Tibial artery (tissue), 4 donors: ENCODE data around the gene NOC4L.

ENCODE experiments used
- DNase-seq, 2 donors: peaks; one replicate each; pipeline ENCODE4 v3.0.0-alpha.2; 2019
- H3K27ac ChIP-seq, 2 donors: fragments of 200-600 bp; sonication (generic) in 1 of 2; 1 replicate in 1 of 2; 2 replicates in 1 of 2; pipeline ENCODE4 v1.5.1; 2018 to 2019; ENCODE audit warnings: mild to moderate bottlenecking in 1 of 2
- H3K27me3 ChIP-seq, 2 donors: fragments of 200-600 bp; sonication (generic) in 1 of 2; one replicate each; pipeline versions ENCODE4 v1.5.1 to v1.6.0; 2016 to 2019
- H3K36me3 ChIP-seq, 3 donors: fragments of 200-600 bp; sonication (generic) in 2 of 3; one replicate each; pipeline ENCODE4 v1.5.1; 2016 to 2019; ENCODE audit warnings: mild to moderate bottlenecking in 2 of 3
- H3K4me1 ChIP-seq, 4 donors: fragments of 200-600 bp; sonication (generic) in 2 of 4; 1 replicate in 3 of 4; 2 replicates in 1 of 4; pipeline ENCODE4 v1.5.1; 2016 to 2019
- H3K4me3 ChIP-seq, 2 donors: fragments of 200-600 bp; sonication (generic) in 1 of 2; 1 replicate in 1 of 2; 2 replicates in 1 of 2; pipeline ENCODE4 v1.5.1; 2018 to 2019; ENCODE audit warnings: mild to moderate bottlenecking in 2 of 2
- H3K9me3 ChIP-seq, 3 donors: fragments of 200-600 bp; sonication (generic) in 1 of 3; one replicate each; pipeline ENCODE4 v1.5.1; 2016 to 2019
- intact Hi-C: fragments of 100-400 bp; cut with DNase I; formaldehyde crosslinking; loops from one replicate; pipeline ENCODE4 v1.15.0; 2023; ENCODE audit warnings: low total_unique reads
- TF ChIP-seq, protein P1 (sequence below), 2 experiments: fragments of 200-600 bp in 1 of 2; fragments of 450-650 bp in 1 of 2; IDR thresholded peaks; one replicate each; pipeline ENCODE4 v1.5.1; 2017 to 2019; ENCODE audit warnings: antibody characterized with exemption in 2 of 2, mild to moderate bottlenecking in 1 of 2, moderate library complexity in 1 of 2

NOC4L gene

DNA sequence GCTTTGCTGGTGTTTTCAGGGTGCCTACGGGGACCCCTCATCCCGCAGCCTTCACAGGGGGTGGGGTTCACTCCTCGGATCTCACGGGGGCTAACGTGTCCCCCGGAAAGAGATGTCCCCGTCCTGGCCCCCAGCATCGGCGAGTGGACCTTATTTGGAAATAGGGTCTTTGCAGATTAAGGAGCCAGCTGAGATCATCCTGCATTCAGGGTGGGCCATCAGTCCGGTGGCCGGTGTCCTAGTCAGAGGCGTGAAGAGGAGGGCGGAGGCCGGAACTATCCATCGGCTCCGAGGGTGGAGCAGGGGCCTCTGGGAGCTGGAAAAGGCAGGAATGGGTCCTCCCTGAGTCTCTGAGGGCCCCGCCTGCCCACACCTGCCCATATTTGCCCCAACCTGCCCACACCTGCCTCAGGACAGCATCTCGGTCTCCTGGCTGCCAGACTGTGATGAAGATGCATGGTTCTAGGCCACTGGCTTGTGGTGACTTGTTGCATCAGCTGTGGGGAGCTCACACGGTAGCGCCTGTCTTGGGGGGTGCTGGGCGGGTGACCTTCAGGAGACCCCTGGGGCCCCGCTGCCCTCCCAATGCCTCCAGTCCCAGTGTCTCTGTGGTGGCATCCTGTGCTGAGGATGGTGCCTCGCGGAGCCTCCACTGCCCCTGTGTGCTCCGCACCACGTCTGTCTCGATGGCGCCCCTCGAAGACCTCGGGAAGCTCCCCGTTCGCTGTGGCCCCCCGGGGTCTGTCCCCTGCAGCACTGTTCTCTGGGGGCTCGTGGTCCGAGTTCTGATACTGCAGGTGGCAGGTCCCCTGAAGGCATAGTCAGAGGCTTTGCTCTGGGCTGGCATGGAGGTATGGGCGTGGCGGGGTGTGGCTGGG lies 14.7 kb downstream of the NOC4L start:
- TF ChIP-seq, protein P1, sequence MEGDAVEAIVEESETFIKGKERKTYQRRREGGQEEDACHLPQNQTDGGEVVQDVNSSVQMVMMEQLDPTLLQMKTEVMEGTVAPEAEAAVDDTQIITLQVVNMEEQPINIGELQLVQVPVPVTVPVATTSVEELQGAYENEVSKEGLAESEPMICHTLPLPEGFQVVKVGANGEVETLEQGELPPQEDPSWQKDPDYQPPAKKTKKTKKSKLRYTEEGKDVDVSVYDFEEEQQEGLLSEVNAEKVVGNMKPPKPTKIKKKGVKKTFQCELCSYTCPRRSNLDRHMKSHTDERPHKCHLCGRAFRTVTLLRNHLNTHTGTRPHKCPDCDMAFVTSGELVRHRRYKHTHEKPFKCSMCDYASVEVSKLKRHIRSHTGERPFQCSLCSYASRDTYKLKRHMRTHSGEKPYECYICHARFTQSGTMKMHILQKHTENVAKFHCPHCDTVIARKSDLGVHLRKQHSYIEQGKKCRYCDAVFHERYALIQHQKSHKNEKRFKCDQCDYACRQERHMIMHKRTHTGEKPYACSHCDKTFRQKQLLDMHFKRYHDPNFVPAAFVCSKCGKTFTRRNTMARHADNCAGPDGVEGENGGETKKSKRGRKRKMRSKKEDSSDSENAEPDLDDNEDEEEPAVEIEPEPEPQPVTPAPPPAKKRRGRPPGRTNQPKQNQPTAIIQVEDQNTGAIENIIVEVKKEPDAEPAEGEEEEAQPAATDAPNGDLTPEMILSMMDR (IDR thresholded peaks at IDR 0.05): no peak
- peaks cover 0 to 23% (median 20%) of the 10 kb centered on the region in 4 donors for H3K4me1 ChIP-seq
- DNase-seq: no peak
- intact Hi-C loops: no loop called here
- H3K27ac ChIP-seq: no peak overlapping the region
- H3K27me3 ChIP-seq: no peaks in the 10 kb centered on the region
- H3K4me3 ChIP-seq: no peak overlapping the region
- no peaks in the 10 kb centered on the region for H3K9me3 ChIP-seq
- peaks cover 0 to 35% (median 20%) of the 10 kb centered on the region in 3 donors for H3K36me3 ChIP-seq

DNA sequence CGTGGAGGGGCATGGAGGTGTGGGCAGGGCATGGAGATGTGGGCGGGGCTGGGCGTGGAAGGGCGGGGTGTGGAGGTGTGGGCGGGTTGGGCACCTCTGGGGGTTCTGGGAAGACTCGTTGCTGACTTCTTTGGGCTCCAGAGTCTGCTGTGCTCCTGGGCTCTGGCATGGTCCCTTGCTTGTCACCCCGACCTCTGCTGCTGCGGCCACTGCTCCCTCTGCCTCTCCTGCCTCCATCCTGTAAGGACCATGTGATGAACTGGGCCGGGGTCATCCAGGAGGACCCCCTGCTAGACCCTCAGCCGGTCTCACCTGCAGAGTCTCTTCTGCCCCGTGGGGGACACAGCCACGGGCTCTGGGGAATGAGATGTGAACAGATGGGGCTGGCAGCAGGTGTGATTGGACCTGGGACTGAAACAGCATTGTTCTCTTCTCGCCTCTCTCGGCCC lies 15.3 kb downstream of the NOC4L start:
- TF ChIP-seq, protein P1 (IDR thresholded peaks at IDR 0.05): no peak
- no peak overlapping the region for H3K27ac ChIP-seq
- peaks cover 0 to 19% (median 17%) of the 10 kb centered on the region in 4 donors for H3K4me1 ChIP-seq
- intact Hi-C loops: no loop called here
- DNase-seq: peak in 1 of 2 donors; percentile 55
- H3K4me3 ChIP-seq: no peak overlapping the region
- H3K27me3 ChIP-seq: no peaks in the 10 kb centered on the region
- no peaks in the 10 kb centered on the region for H3K9me3 ChIP-seq
- H3K36me3 ChIP-seq: peaks cover 0 to 35% (median 20%) of the 10 kb centered on the region in 3 donors

DNA sequence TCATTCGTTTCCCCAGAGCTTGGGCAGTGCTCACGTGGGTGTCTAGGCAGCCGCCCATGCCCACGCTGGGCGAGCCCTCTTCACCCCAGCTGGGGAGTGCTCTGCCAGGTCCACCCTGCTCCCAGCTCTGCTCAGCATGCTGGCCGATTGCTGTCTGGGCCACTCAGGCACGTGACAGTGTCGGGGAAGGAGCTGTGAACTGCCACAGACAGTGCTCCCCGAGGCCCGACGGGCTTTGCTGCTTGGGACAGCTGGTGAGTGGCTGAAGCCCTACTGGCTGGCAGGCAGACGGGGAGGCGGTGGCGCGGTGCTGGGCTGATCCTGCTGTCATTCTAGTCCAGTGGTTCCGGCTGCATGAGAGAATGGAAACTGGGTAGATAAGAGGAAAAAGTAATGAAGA lies 15.8 kb downstream of the NOC4L start:
- peaks cover 0 to 19% (median 17%) of the 10 kb centered on the region in 4 donors for H3K4me1 ChIP-seq
- H3K36me3 ChIP-seq: peaks cover 0 to 35% (median 20%) of the 10 kb centered on the region in 3 donors
- peak in 1 of 2 donors; percentile 46 for DNase-seq
- intact Hi-C loops: no loop called here
- no peak overlapping the region for H3K4me3 ChIP-seq
- no peaks in the 10 kb centered on the region for H3K27me3 ChIP-seq
- H3K9me3 ChIP-seq: no peaks in the 10 kb centered on the region
- no peak overlapping the region for H3K27ac ChIP-seq
- TF ChIP-seq, protein P1 (IDR thresholded peaks at IDR 0.05): no peak

DNA sequence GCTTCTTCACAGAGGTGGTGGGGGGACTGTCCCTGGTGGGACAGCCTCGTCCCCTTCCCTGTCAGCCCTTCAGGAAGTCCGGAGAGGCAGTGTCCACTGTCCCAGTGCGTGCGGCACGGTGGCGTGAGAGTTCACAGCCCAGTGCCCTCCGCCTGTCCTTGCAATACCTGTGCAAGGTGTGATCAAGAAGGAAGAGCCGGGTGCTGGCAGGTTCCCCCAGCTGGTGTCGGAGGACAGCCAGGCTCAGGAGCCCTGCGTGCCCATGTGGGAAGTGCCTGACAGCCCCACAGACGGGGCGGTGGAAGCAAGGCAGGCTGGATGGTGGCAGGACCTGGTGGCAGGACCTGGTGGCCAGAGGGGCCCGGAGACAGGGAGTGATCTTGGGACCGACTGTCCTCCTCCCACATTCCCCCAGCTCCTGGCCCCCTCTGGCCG lies 16.4 kb downstream of the NOC4L start:
- TF ChIP-seq, protein P1 (IDR thresholded peaks at IDR 0.05): no peak
- peaks cover 0 to 19% (median 17%) of the 10 kb centered on the region in 4 donors for H3K4me1 ChIP-seq
- H3K4me3 ChIP-seq: no peak overlapping the region
- H3K27ac ChIP-seq: no peak overlapping the region
- H3K36me3 ChIP-seq: peaks cover 0 to 31% (median 20%) of the 10 kb centered on the region in 3 donors
- intact Hi-C loops: no loop called here
- H3K27me3 ChIP-seq: no peaks in the 10 kb centered on the region
- no peak for DNase-seq
- H3K9me3 ChIP-seq: no peaks in the 10 kb centered on the region

DNA sequence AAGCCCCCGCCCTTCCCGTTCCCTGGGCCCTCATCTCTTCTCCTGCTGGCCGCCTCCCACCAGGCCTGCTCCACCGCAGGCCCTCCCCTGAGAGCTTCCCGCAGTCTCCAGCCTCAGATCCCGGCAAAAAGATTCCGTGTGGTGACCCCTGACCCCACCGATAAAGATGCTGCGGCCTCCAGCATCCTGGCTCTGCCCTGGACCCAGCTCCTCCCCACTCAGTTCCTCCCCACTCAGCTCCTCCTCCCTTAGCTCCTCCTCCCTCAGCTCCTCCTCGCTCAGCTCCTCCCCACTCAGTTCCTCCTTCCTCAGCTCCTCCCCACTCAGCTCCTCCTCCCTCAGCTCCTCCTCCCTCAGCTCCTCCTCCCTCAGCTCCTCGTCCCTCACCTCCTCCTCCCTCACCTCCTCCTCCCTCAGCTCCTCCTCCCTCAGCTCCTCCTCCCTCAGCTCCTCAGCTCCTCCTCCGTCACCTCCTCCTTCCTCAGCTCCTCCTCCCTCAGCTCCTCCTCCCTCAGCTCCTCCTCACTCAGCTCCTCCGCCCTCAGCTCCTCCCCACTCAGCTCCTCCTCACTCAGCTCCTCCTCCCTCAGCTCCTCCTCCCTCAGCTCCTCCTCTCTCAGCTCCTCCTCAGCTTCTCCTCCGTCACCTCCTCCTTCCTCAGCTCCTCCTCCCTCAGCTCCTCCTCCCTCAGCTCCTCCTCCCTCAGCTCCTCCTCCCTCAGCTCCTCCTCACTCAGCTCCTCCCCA lies 17.0 kb downstream of the NOC4L start:
- no peak for DNase-seq
- Histone ChIP-seq H3K9me3 (no peaks in the 10 kb centered on the region), H3K4me1 (peaks cover 0 to 19% (median 17%) of the 10 kb centered on the region in 4 donors), H3K36me3 (peaks cover 0 to 25% (median 20%) of the 10 kb centered on the region in 3 donors), H3K4me3 (no peak overlapping the region), H3K27me3 (no peaks in the 10 kb centered on the region), H3K27ac (no peak overlapping the region)
- TF ChIP-seq, protein P1 (IDR thresholded peaks at IDR 0.05): no peak
- intact Hi-C loops: no loop called here
